Ectodermal cell (in vitro differentiated cells): ENCODE measurements around the gene RFX2.
"Not testable (repeated sequence)": the region's sequence is repeated elsewhere in the genome, so short reads cannot be mapped to it uniquely, and the experiment has no call there.

Experiments
- H3K27ac ChIP-seq: 2 replicates; pipeline ENCODE4 v1.7.0; 2013; ENCODE audit warnings: mild to moderate bottlenecking, low read depth, low read length; ENCODE audit not compliant: insufficient read depth, poor library complexity, severe bottlenecking
- H3K27me3 ChIP-seq: 2 replicates; pipeline ENCODE4 v1.7.0; 2013; ENCODE audit warnings: mild to moderate bottlenecking, low read length; ENCODE audit not compliant: insufficient read depth, control insufficient read depth, poor library complexity, severe bottlenecking
- H3K36me3 ChIP-seq: one replicate; pipeline ENCODE4 v1.7.0; 2013; ENCODE audit warnings: low read length; ENCODE audit not compliant: control insufficient read depth, insufficient read depth
- H3K4me1 ChIP-seq: one replicate; pipeline ENCODE4 v1.7.0; 2013; ENCODE audit warnings: low read length; ENCODE audit not compliant: control insufficient read depth, insufficient read depth
- H3K4me3 ChIP-seq: 2 replicates; pipeline ENCODE4 v1.7.0; 2013; ENCODE audit warnings: low read depth, low read length, control low read depth; ENCODE audit not compliant: insufficient read depth
- H3K9me3 ChIP-seq: 2 replicates; pipeline ENCODE4 v1.7.0; 2013; ENCODE audit warnings: mild to moderate bottlenecking, low read length, moderate library complexity; ENCODE audit not compliant: control insufficient read depth
- WGBS, 2 experiments: methylation state at CpG; one replicate each; pipeline ENCODE4 v1.1.7; 2013; ENCODE audit warnings: missing lambda C conversion rate in 2 of 2; 5-methylcytosine and 5-hydroxymethylcytosine counted together

The RFX2 gene

DNA sequence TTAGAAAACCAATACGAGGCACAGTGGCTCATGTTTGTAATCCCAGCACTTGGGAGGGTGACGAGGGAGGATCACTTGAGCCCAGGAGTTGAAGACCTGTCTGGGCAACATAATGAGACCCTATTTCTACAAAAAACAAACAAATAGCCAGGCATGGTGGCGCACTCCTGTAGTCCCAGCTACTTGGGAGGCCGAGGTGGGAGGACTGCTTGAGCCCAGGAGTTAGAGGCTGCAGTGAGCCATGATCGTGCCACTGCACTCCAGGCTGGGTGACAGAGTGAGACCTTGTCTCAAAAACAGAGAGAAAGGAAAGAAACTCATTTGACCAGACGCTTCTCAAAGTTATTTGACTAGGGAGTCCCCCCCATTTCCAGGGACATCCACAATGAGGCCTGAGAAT, 147.0 kb downstream of the RFX2 start:
- H3K4me3 ChIP-seq, H3K27me3 ChIP-seq, H3K36me3 ChIP-seq, H3K4me1 ChIP-seq, H3K27ac ChIP-seq, H3K9me3 ChIP-seq: not testable (repeated sequence)
- 95% methylated on average over 6 of the region's 6 CpGs for WGBS, 2 experiments

- H3K4me3 ChIP-seq, result no peak overlapping the region
- H3K27me3 ChIP-seq, result no peaks in the 10 kb centered on the region
- no peaks in the 10 kb centered on the region for H3K36me3 ChIP-seq
- 84% methylated on average over 29 of the region's 29 CpGs for WGBS, 2 experiments
- peaks cover 7% of the 10 kb centered on the region for H3K4me1 ChIP-seq
- H3K27ac ChIP-seq, result no peak overlapping the region
- H3K9me3 ChIP-seq, result no peaks in the 10 kb centered on the region
Measured at GRCh38 chr19:5961969-5962945, 148.0 kb downstream of the RFX2 start.

DNA sequence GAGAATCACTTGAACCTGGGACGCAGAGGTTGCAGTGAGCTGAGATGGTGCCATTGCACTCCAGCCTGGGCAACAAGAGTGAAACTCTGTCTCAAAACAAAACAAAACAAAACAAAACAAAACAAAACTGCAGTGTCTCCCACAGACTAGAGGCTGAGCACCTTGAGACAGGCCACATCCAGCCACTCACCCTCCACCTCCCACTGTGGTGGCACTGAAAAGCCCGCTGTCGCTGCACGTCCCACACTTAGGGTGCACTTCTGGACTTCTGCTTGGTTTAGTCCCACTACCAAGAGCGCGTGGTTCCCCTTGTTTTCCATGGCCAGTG, 148.7 kb downstream of the RFX2 start:
- H3K4me3 ChIP-seq, H3K9me3 ChIP-seq, H3K27ac ChIP-seq, H3K36me3 ChIP-seq, H3K4me1 ChIP-seq, H3K27me3 ChIP-seq: not testable (repeated sequence)
- WGBS, 2 experiments, result 78 to 91% methylated on average over 5 to 6 of the region's 6 CpGs

GRCh38 chr19:5960005-5961001, 150.0 kb downstream of the RFX2 start:
- 92 to 93% methylated on average over 18 of the region's 18 CpGs for WGBS, 2 experiments
- H3K27me3 ChIP-seq, result no peaks in the 10 kb centered on the region
- H3K9me3 ChIP-seq, result no peaks in the 10 kb centered on the region
- peaks cover 9% of the 10 kb centered on the region for H3K4me1 ChIP-seq
- H3K27ac ChIP-seq, result no peak overlapping the region
- H3K36me3 ChIP-seq, result no peaks in the 10 kb centered on the region
- H3K4me3 ChIP-seq, result no peak overlapping the region

DNA sequence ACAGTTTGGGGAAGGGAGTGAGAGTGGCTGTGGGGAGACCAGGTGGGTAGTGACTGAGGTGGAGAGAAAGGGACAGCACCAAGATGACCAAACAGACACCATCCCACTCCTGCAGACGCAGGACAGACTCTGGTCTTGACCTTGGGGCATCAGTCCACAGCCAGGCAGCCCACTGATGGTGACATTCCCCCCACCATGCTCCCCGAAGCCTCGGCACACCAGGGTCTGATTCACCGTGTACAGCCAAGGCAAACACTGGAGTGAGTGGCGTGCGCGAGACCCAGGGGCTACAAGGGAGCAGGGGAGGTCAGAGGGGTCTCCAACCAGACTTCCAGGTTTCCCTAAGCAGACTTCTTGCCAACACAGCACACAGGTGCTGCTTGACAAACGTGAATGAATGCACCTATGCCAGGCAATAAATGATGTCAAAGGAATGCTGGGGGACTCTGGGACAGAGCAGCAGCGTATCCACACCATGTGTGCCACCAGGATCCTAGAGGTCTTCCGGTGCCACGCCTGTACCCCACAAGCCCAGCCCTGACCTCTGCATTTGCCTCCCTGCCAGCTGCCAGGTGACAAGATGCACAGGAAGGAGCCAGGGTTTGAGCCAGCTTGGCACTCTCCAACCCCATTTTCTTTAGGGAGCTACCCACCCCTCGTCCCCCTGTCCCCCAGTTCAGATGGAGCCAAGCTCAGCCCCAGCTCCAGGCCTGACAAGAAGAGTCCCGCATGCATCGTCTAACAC, 150.9 kb downstream of the RFX2 start:
- no peak overlapping the region for H3K27ac ChIP-seq
- WGBS, 2 experiments, result 92 to 96% methylated on average over 14 of the region's 14 CpGs
- H3K4me3 ChIP-seq, result no peak overlapping the region
- no peaks in the 10 kb centered on the region for H3K36me3 ChIP-seq
- no peaks in the 10 kb centered on the region for H3K27me3 ChIP-seq
- no peaks in the 10 kb centered on the region for H3K9me3 ChIP-seq
- peaks cover 14% of the 10 kb centered on the region for H3K4me1 ChIP-seq

DNA sequence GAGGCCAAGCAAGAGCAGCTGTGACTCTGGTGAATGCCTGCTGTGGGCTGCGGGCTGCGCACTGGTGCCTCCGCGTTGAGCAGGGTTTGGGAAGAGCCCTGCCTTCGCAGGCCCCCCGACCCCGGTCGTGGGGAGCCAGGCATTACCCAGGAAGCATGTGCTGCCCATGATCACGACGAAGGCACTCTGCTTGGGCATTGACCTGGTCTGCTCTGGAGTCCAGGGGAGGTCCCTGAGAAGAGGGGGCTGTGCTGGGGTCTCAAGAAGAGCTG, 151.5 kb downstream of the RFX2 start:
- no peak overlapping the region for H3K27ac ChIP-seq
- no peak overlapping the region for H3K4me3 ChIP-seq
- no peaks in the 10 kb centered on the region for H3K27me3 ChIP-seq
- H3K4me1 ChIP-seq, result peaks cover 19% of the 10 kb centered on the region
- H3K9me3 ChIP-seq, result no peaks in the 10 kb centered on the region
- H3K36me3 ChIP-seq, result no peaks in the 10 kb centered on the region
- WGBS, 2 experiments, result 89 to 91% methylated on average over 10 of the region's 10 CpGs

- Histone ChIP-seq H3K27ac (no peak overlapping the region), H3K4me1 (peaks cover 25% of the 10 kb centered on the region), H3K9me3 (no peaks in the 10 kb centered on the region), H3K4me3 (no peak overlapping the region), H3K36me3 (no peaks in the 10 kb centered on the region), H3K27me3 (no peaks in the 10 kb centered on the region)
- 87 to 89% methylated on average over 21 of the region's 21 CpGs for WGBS, 2 experiments
Measured at GRCh38 chr19:5958074-5958850, 152.0 kb downstream of the RFX2 start.

DNA sequence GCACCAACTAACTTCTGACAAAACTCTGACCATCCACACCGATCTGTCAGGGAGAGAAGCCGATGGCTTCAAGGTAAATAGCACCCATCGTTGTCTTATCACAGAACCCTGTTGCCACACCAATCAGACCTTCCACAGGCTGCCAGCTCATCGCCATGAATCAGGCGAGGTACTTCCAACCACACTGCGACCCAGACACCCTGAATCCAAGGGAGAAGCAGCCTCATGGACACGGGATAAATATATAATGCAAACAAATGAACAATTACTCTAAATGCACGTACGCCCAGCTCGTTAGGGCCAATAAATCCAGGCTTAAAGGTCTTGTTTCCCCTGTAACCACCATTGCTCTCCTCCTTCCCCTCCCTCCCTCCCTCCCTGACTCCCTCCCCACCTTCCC, 153.1 kb downstream of the RFX2 start:
- Histone ChIP-seq H3K9me3 (no peaks in the 10 kb centered on the region), H3K27ac (no peak overlapping the region), H3K4me3 (no peak overlapping the region), H3K27me3 (no peaks in the 10 kb centered on the region), H3K36me3 (no peaks in the 10 kb centered on the region), H3K4me1 (peaks cover 33% of the 10 kb centered on the region)
- 89 to 92% methylated on average over 10 of the region's 10 CpGs for WGBS, 2 experiments

GRCh38 chr19:5956728-5957127, 153.6 kb downstream of the RFX2 start:
- Histone ChIP-seq H3K4me1 (peaks cover 36% of the 10 kb centered on the region), H3K9me3 (no peaks in the 10 kb centered on the region), H3K4me3 (no peak overlapping the region), H3K36me3 (no peaks in the 10 kb centered on the region), H3K27me3 (no peaks in the 10 kb centered on the region), H3K27ac (no peak overlapping the region)
- WGBS, 2 experiments, result 92 to 94% methylated on average over 12 of the region's 12 CpGs
